Measurements from ENCODE around the gene DCDC2B.
A peak's percentile ranks its signal among the peaks of the same experiment; 100 is the strongest.
"Not testable (repeated sequence)": the region's sequence is repeated elsewhere in the genome, so short reads cannot be mapped to it uniquely, and the experiment has no call there.

DCDC2B gene

DNA sequence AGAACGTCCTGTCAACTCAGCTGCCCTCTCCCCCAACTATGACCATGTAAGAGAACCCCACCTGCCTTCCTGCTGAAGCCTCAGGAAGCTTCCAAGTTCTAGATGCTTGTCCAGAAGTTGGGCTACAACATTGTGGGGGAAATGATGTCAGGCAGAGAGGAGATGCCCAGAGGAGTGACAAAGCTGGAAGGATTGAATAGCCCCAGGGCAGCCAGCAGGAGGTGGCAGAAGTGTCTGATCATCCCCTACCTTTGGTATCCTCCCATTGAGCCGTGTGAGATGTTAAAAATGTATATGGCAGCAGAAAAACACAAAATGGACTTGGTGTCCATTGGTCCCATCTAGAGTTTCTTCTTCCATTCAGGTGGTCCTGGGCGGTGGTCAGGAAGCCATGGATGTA, 19.9 kb downstream of the DCDC2B start:
- no peak for DNase-seq

DNA sequence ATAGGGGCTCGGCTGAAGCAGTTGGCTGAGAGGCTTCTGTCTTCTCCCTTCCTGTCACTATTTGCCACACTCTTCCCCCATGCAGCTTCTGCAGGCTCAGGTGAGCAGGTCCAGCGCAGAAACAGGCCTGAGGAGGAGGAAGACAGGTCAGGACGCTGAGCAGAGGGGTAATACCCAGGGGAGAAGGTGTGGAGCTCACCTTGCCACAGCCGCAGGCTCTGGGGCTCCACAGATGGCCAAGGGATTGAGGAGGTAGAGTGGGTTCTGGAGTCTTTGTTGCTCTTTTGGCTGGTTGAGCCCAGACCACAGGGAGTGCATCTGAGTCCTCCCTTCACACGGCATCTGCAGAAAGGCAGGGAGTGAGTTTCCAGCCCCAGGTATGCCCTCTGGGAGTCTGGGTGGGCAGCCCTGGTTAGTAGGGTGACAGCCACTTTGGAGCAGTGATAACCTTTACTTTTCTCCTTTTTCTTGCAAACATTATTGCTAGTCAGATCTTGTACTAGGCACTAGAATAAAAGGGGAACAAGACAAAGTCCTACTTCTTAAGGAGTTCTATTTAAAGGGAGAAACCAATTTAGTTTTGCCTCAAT, 23.0 kb downstream of the DCDC2B start:
- no peak for DNase-seq

DNA sequence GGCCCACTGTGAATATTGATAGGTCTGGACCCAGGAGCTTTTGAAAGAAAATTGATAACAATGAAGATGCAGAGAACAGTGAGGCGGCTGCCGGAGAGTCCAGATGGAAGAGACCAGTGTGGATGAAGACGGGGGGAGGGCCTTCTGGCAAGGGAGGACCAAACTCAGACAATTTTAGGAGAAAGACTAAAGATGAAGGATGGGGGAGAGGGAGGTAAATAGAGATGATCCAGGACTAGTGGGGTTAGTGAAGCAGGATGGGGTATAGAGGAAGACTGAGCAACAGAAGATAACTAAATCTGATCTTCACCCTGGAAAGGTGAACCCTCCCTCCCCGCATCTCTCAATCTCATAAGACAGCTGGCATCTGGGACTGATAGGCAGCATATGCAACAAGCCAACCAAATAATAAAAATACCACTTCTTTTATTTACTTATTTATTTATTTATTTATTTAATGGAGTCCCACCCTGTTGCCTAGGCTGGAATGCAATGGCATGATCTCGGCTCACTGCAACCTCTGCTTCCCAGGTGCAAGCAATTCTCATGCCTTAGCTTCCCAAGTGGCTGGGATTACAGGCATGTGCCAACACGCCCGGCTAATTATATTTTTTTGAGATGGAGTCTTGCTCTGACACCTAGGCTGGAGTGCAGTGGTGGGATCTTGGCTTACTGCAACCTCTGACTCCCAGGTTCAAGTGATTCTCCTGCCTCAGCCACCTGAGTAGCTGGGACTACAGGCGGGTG, 23.8 kb downstream of the DCDC2B start:
- no peak for DNase-seq

DNA sequence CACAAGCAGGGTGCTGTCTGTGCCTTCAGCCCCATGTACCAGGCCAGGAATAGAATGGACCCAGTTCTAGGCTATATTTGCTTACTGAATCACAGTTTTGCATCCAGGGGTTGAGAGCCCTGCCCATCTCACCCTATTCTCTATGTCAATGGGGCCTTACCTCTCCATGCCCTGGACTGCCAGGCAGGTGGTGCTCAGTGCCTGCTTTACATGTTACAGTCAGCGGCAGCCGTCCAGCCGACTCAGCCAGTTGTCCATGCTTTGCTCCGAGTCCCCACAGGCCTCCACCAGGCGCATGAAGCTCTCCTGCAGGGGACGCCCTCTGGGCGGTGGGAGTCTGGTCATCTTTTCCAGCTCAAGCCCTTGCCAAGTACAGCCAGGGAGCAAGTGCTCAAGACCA, 25.9 kb downstream of the DCDC2B start:
- DNase-seq, result no peak

DNA sequence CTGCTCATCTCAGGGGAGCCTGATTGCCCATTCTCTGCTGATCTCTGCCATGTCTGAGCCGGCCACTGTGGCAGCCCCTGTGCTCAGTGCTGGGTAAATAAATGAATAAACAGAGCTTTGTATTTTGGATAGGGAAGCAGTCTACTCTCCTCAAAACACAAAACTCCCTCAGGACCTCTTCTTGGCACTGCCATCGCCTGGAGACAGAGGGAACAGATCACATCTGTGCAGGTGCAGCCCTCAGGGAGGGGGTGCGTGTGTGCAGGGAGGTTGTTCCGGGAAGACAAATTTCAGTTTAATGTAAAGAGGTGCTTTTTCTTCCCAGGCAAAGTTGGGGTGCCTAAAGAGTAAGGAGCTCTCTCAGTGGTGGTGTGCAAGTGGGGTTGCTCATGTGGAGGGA, 30.4 kb downstream of the DCDC2B start:
- DNase-seq, result no peak

DNA sequence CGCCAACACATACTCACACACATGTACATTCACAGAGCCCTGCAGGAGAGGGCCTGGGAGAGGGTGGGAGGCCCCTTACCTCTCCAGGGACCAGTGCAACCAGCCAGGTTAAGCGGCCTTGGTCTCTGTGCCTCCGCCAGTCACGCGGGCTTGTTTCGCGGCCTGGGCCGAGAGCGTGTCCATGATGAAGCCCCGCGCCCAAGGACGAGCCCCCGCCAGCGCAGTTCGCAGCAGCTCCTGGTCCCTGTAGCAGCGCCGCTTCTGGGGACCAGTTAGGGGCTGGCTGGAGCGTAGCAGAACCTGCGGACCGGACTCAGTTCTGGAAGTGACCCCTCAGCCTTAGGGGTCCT, 30.9 kb downstream of the DCDC2B start:
- no peak for DNase-seq

DNA sequence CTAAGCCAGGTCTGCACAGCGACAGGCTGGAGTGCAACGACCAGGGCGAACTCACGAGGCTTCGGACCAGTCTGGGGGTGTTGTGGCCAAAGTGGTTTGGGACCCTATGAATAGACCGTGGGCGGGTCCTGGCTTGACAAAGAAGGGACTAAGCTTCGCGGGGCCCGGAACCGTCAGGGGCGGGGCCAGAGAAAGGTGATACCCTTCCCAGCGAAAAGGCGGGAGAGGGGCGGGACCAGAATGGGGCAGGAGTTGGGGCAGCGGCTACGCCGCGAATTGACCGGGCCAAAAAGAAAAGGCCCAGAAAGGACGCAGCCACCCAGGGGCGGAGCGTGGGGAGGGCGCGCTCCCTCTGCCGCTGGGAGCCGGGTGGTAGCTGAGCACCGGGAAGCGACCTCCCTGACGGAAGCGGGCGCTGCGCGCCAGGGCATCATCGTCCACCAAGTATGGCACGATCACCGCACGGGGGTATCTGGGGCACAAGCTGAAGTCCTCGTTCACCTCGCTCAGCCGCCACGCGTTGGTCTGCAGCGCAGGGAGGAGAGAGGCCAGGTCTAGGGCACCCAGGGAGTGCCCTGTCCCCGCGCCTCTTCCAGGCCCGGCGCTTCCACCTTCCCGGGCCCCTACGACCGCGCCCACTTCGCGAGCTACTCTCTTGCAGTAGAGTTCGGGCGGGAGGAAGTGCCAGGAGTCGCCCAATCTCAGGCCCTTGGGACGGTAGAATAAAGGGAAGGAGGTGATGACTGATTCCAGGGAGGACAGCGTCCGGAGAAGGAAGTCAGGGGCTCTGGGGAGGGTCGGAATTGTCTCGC, 31.5 kb downstream of the DCDC2B start:
- DNase-seq, result peak in 2 of 4 experiments; percentile 37 to 41

DNA sequence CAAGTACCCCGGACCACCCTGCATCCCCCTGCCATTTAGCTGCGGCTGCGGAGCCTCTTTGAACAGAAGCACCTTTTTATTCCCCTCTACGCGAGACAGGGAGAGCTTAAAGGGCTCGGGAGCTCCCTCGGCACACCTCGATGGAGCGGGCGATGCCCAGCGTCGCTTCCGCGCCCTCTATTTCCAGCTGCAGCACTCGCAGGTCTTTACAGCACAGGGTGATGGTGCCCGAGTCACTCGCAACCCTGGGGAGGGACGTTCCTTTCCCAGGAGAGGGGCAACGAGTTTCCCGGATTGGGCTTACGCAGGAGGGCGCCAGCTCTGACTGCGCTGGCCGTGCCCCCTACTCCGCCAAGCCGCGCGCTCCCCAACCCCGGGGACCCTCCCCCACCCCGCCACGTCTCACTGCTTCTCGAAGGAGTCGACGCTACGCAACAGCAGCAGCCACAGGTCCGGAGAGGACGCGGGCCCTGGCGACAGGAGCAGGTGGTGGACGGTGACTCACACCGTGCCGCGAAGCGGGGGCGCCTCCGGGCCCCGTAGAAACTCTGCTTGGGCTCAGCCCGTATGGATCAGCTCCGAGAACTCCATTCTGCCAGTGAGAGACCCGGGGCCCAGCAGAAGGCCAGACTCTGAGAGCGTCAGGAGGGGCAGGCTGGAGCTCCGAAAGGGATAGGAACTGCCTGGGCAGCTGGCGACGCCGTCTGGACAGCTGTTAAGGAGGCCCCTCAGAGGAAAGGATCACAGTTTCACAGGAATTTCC, 32.3 kb downstream of the DCDC2B start:
- peak in 2 of 4 experiments; percentile 19 to 34 for DNase-seq

DNA sequence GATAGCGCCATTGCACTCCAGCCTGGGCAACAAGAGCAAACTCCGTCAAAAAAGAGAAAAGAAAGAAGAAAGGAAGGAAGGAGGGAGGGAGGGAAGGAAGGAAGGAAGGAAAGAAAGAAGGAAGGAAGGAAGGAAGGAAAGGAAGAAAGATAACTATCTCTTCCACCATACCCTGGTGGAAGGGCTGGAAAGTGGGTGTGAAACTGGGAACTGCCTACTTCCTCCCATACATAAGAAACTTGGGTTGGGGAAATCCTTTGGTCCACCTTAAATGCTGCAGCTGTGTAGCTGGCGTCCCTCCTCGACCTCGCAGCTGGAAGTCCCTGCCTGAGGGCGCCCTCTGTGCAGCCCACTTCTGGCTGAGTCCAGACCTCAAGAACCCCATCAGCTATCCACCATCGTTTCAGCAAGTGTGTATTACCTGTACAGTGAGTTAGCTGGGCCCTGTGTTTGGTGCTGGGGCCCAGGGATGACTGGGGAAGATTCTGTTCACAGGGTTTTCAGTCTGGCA, 33.5 kb downstream of the DCDC2B start:
- no peak for DNase-seq

DNA sequence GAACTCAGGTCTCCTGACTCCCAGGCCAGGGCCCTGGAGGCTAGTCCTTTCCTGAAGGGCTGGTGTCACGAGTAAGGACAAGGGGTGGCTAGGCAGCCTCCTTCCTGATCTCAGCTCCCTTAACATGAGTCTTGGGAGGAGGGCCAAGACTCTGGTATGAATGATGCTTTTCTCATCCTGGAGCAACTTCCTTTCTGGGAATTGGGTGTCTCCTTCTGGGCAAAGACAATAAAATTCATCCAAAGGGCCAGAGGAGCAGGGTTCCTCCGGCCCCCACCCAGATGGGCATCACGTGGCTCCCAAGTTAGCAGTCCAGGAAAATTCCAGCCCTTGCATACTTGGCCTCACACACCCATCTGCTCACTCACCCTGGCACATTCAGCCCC, 38.0 kb downstream of the DCDC2B start, which contains the start of gene FAM167B:
FAM167B (plus strand) TSS at position 335 of the 386 bp plus-strand sequence. CDS start 200 bp downstream, outside the sequence.
- DNase-seq, result no peak

DNA sequence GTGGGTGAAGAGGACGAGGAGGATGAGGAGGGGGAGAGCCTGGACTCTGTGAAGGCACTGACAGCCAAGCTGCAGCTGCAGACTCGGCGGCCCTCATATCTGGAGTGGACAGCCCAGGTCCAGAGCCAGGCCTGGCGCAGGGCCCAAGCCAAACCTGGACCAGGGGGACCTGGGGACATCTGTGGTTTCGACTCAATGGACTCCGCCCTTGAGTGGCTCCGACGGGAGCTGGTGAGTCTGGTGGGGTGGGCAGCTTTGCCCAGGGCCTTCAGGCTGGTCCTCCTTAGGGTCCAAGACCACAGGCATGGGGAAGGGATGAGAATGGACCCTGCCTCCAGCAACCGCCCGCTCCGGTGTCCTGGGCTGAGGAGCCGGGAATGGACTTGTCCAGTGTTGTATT, 38.6 kb downstream of the DCDC2B start:
- DNase-seq, result no peak

DNA sequence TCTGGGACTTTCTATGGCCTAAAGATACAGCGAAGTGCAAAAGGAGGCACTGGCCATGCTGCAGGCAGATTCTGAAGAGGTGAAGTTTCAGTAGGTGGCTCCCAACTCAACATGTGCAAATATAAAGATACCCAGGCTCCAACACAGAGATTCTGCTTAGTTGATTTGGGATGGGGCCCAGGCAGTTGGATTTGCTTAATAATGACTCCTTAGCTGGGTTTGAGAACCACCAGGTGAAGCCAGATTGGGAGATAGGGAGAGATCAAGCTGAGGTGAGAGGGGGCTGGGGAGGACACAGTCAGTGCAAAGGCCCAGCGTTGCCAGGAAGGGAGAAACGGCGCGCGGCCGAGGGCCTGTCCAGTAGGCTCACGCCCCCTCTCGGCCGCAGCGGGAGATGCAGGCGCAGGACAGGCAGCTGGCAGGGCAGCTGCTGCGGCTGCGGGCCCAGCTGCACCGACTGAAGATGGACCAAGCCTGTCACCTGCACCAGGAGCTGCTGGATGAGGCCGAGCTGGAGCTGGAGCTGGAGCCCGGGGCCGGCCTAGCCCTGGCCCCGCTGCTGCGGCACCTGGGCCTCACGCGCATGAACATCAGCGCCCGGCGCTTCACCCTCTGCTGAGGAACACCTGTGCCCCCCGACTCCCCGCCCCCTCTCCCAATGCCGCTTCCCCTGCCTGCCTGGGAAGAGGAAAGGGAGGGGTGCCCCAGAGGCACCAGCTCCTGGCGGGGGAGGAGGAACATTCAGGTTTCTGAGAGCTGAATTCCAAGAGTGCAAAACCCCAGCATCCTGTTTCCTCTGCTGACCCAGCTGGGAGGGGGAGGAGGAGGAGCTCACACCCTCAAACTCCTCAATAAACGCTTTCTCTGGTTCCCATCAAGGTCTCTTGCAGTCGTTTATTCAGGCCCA, 39.3 kb downstream of the DCDC2B start:
- peak; percentile 53 to 75 (median 58) for DNase-seq

DNA sequence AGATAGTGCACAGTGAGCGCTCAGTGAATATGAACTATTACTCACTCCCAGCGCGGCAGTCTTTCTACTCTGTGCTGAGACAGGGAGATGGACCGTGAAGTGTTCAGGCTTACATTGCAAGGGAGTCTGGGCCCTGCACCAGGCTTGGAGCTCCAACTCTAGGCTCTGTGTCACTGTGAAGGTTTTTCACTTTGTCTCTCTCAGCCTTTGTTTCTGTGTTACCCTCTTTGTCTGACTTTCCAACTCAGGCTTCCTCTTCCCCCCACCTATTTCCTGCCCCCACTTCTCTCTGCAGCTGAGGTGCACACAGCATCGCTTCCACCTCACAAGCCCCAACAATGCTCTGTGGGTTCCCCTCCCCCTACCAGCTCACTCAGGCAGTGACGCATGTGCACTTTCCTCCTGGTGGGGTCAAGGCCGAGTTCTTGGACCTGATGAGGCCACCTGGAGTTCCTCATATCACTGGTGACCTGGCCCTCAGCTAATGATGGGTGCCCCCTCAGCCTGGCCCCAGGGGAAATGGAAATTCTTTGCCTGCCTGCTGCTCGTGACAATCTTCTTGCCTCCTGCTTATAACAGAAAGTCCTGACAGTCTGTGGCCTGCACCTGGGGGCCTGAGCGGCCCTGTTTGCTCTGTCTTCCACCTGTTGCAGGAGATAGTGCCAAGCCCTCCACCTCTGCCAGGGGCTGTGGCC, 41.1 kb downstream of the DCDC2B start:
- peak; percentile 34 to 65 (median 54) for DNase-seq

DNA sequence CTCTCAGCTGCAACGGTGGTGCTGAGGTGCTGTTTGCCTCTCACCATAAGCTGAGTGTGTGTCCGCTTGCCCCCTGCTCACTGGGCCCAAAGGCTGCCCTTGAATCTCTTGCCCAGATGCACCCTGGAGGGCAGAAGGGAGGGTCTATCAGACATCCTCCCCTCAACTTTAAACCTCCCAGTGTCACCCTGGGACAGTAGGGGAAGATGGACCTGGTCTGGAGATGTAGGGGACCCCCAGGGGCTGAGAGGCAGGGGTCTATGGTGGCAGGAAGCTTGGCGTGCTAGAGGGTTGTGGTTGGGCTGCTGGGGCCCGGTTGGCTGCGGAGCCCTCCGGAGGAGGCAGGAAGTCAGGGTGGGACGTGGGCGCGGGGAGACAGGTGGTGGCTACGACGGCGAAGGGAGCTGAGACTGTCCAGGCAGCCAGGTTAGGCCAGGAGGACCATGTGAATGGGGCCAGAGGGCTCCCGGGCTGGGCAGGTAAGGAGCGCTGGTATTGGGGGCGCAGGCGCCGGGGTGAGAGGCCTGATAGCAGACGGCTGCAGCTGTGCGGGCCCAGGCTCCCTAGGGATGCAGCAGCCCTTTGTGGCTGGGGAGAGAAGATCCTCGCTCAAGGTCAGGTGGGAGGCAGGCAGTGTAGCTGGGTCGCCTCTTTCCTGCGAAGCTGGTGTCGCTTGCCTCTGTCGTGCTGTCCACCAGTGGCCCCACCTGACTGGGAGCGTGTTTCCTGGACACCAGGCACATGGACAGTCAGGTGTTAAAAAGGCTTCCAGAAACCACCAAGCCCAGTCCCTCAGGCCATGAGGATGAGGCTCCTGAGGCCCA, 42.2 kb downstream of the DCDC2B start, which contains the start of gene LCK:
LCK (plus strand) TSS at position 373 of the 824 bp plus-strand sequence. CDS start 23,065 bp downstream, outside the sequence.
- DNase-seq, result peak; percentile 26 to 59 (median 43)

DNA sequence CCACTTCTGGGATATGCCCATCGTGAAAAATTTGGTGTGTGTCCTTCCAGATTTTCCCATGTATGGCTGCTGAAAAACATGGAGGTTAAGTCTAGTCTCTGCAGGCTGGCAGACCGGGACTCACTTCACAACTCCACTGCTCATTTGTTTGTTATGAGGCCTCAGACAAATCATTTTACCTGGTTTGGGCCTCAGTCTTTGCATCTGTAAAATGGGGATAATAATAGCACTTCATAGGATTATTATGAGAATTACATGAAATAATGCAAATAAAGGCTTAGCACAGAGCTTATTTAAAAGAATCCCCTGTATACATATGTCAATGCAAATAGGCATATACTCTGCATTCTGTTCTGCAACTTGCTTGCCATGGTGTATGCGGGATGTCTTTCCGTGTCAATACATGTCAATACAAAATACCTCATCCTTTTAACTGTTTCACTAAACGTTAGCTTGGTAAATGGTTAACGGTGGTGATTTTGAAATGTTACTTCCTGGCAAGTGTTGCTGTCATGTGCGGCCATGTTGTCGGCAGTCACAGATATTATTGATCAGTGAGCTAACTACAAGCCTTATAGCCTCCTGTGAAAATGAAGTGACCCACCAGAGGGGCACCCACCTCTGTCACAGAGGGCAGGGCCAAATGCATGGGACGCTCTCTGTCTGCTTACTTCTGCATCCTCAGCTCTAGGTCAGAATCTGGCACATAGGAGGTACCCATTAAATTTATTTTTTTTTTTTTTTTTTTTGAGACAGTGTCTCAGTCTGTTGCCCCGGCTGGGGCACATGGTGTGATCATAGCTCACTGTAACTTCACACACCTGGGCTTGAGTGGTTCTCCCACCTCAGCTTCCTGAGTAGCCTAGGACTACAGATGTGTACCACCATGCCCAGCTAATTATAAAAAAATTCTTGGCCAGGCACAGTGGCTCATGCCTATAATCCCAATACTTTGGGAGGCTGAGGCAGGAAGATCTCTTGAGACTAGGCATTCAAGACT, 46.5 kb downstream of the DCDC2B start:
- DNase-seq, result no peak

DNA sequence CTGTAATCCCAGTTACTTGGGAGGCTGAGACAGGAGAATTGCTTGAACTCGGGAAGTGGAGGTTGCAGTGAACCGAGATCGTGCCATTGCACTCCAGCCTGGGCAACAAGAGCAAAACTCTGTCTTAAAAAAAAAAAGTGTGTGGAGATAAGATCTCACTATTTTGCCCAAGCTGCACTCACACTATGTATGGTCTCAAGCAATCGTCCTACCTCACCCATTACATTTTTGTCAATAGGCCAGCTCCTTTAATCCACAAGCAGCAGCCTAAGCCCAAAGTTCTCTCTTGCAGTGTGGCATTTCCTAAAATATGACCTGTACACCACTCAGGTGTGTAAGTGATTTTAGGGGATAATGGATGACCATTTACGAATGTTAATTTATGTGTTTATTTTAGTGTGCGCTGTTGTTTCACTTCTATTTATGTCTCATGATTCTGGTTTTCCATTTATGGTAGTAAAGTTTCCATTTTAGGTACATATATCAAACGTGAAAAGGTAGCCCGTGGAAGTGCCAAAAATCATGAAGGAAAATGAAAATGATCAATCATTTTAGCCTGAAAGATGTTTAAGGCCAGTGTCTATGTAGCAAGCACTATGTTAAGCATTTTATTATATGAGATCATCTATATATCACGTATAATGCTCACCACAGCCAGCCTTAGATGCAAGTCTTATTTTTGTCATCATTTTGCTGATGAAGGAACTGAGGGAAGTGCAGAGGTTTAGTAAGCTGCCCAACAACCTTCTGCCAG, 47.8 kb downstream of the DCDC2B start:
- no peak for DNase-seq

DNA sequence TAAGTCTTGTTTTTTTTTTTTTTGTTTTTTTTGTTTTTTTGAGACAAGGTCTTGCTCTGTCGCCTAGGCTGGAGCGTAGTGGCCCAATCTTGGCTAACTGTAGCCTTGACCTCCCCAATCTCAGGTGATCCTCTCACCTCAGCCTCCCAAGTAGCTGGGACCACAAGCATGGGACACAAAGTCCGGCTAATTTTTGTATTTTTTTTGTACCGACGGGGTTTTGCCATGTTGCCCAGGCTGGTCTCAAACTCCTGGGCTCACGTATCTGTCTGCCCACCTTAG, 48.3 kb downstream of the DCDC2B start:
- no peak for DNase-seq

DNA sequence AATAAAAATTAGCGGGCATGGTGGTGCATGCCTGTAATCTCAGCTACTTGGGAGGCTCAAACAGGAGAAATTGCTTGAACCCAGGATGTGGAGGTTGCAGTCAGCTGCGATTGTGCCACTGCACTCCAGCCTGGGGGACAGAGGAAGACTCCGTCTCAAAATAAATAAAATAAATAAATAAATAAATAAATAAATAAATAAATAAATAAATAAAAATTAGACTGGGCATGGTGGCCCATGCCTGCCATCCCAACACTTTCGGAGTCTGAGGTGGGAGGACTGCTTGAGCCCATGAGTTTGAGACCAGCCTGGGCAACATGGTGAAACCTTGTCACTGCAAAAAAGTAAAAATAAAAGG, 54.3 kb downstream of the DCDC2B start:
- DNase-seq, result not testable (repeated sequence)

Measured in activated CD4-positive, CD25-positive, alpha-beta regulatory T cell (primary cell).